Keratinocyte (primary cell): ENCODE data around the gene ETV5.

ENCODE experiments used
- EZH2 ChIP-seq: IDR thresholded peaks from one replicate; pipeline ENCODE4 v1.6.1; 2012; ENCODE audit warnings: inconsistent platforms, mild to moderate bottlenecking, low read length, moderate library complexity
- TF ChIP-seq, protein P1 (sequence below), 3 experiments: IDR thresholded peaks in 1 of 3; conservative IDR thresholded peaks in 1 of 3; optimal IDR thresholded peaks in 1 of 3; 2 replicates in 2 of 3; 3 replicates in 1 of 3; pipeline versions ENCODE3 to v1.5.1; 2011; ENCODE audit warnings: low read length in 3 of 3, mild to moderate bottlenecking in 3 of 3, moderate library complexity in 2 of 3, control low read depth in 1 of 3, inconsistent platforms in 1 of 3; ENCODE audit not compliant: insufficient read depth in 2 of 3; ENCODE audit errors: extremely low read depth in 1 of 3

DNA sequence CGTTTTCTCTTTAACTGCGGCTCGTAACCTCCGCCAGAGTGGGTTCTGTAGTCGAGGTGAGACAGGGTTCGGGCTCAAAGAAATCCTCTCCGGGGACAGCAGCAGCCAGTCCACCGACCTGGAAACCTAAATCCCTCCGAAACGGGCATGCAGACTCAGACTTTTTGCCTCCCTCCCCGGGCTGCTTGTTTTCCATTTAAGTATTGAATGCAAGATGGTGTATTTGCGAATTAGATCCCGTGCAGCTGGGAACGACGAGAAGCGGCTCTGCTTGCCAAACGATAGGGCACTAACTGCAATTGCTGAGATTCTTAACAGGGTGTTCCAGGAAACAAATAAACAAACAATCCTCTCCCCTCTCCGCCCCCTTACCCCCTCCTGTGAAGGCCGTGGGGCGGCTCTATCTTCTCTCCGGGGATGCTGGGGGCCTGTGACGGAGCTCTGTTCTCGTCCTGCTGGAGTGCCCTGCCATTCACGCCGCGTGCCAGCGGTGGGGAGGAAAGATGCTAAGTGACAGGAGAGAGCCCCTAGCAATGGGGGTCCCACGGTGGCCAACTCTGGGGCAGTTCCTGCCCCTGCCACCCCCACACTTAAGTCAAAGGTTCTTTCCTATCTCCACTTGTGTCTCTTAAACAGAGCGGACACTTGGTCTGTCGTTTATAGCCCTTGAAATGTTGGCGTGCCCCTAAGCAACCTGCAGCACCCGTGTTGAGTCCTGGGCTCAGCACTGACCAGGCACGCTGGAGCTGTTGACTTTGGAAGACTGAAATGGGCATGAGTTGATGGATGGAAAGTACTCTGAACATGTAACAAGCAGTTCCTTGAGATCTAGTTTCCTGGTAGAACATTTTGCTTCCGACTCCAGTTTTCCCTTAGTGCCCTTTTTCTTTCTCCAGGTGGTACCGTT is 1.3 kb upstream of the ETV5 start:
- TF ChIP-seq, protein P1, sequence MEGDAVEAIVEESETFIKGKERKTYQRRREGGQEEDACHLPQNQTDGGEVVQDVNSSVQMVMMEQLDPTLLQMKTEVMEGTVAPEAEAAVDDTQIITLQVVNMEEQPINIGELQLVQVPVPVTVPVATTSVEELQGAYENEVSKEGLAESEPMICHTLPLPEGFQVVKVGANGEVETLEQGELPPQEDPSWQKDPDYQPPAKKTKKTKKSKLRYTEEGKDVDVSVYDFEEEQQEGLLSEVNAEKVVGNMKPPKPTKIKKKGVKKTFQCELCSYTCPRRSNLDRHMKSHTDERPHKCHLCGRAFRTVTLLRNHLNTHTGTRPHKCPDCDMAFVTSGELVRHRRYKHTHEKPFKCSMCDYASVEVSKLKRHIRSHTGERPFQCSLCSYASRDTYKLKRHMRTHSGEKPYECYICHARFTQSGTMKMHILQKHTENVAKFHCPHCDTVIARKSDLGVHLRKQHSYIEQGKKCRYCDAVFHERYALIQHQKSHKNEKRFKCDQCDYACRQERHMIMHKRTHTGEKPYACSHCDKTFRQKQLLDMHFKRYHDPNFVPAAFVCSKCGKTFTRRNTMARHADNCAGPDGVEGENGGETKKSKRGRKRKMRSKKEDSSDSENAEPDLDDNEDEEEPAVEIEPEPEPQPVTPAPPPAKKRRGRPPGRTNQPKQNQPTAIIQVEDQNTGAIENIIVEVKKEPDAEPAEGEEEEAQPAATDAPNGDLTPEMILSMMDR (optimal IDR thresholded peaks at IDR 0.05 in 1 of 3, IDR thresholded peaks at IDR 0.05 in 1 of 3, conservative IDR thresholded peaks at IDR 0.05 in 1 of 3; ENCODE audit: extremely low read depth in 1 of 3, insufficient read depth in 2 of 3, low read length in 3 of 3): no peak
- TF ChIP-seq EZH2: no peak
